HL-60 (cell line): ENCODE results near the gene CUEDC2.

Source experiments
- DNase-seq, 2 experiments: peaks; one replicate each; pipeline ENCODE4 v3.0.0-alpha.2; 2010 to 2020; ENCODE audit warnings: low read depth in 1 of 2, low spot score in 1 of 2
- H3K27ac ChIP-seq: fragments of 250-450 bp; sonication (Bioruptor Pico); replicated peaks from 2 replicates; pipeline ENCODE4 v1.5.1; 2020; ENCODE audit warnings: mild to moderate bottlenecking, moderate library complexity
- H3K27me3 ChIP-seq: fragments of 250-450 bp; sonication (Bioruptor Pico); 2 replicates; pipeline ENCODE4 v1.5.1; 2021; ENCODE audit warnings: mild to moderate bottlenecking, moderate library complexity; ENCODE audit not compliant: insufficient read depth, poor library complexity, severe bottlenecking
- H3K4me3 ChIP-seq: replicated peaks from 2 replicates; pipeline ENCODE4 v1.5.1; 2011; ENCODE audit warnings: mild to moderate bottlenecking, control low read depth, low read length; ENCODE audit not compliant: insufficient read depth
- CTCF ChIP-seq: IDR thresholded peaks from one replicate; pipeline ENCODE4 v1.5.1; 2011; ENCODE audit warnings: low read length, control low read depth, inconsistent platforms; ENCODE audit not compliant: insufficient read depth
- GABPA ChIP-seq: IDR thresholded peaks from 2 replicates; pipeline ENCODE4 v1.6.1; 2012; ENCODE audit warnings: low read depth
- POLR2AphosphoS5 ChIP-seq: IDR thresholded peaks from 2 replicates; pipeline ENCODE4 v1.6.1; 2012; ENCODE audit warnings: low read depth
- REST ChIP-seq: IDR thresholded peaks from 2 replicates; pipeline ENCODE4 v1.6.1; 2012; ENCODE audit warnings: low read depth; ENCODE audit not compliant: insufficient replicate concordance
- SPI1 ChIP-seq: IDR thresholded peaks from 2 replicates; pipeline ENCODE4 v1.6.1; 2012; ENCODE audit warnings: low read depth, mild to moderate bottlenecking, borderline replicate concordance

Gene CUEDC2

GRCh38 chr10:102382871-102383270 is 49.5 kb downstream of the CUEDC2 start:
- DNase-seq: no peak
- TF ChIP-seq GABPA (no peak), POLR2AphosphoS5 (no peak), CTCF (no peak), REST (no peak), SPI1 (no peak)
- H3K27ac ChIP-seq: no peak overlapping the region
- no peaks in the 10 kb centered on the region for H3K27me3 ChIP-seq
- no peak overlapping the region for H3K4me3 ChIP-seq

- H3K27ac ChIP-seq: no peak overlapping the region
- TF ChIP-seq GABPA (no peak), POLR2AphosphoS5 (no peak), CTCF (no peak), SPI1 (no peak), REST (no peak)
These were observed 50.4 kb downstream of the CUEDC2 start for GRCh38 chr10:102381983-102382382.

GRCh38 chr10:102379383-102379782 is 53.0 kb downstream of the CUEDC2 start:
- no peak overlapping the region for H3K4me3 ChIP-seq
- DNase-seq: no peak
- no peaks in the 10 kb centered on the region for H3K27me3 ChIP-seq
- TF ChIP-seq GABPA: no peak
- no peak for TF ChIP-seq SPI1
- TF ChIP-seq CTCF: no peak
- TF ChIP-seq POLR2AphosphoS5: no peak
- TF ChIP-seq REST: no peak
- H3K27ac ChIP-seq: no peak overlapping the region

More at GRCh38 chr10:102381983-102382382, 50.4 kb downstream of the CUEDC2 start:
- Histone ChIP-seq H3K4me3 (no peak overlapping the region), H3K27me3 (no peaks in the 10 kb centered on the region)
- DNase-seq: no peak
